Colonic mucosa (tissue), 4 donors: Measurements from ENCODE around the gene GIGYF2. TPM values are rescaled to one million over a fixed set of nuclear protein-coding genes. Genes with fewer than 3 reads are reported as not detected.
A peak's percentile ranks its signal among the peaks of the same experiment; 100 is the strongest.

Source experiments
- DNase-seq: peaks from one replicate; pipeline ENCODE4 v3.0.0-alpha.2; 2020
- H3K27ac ChIP-seq: fragments of 200-600 bp; one replicate; pipeline ENCODE4 v1.8.0; 2021
- H3K27me3 ChIP-seq: fragments of 200-600 bp; one replicate; pipeline ENCODE4 v1.8.0; 2021
- H3K36me3 ChIP-seq: fragments of 200-600 bp; one replicate; pipeline ENCODE4 v1.8.0; 2021
- H3K4me1 ChIP-seq: fragments of 200-600 bp; one replicate; pipeline ENCODE4 v1.8.0; 2021; ENCODE audit warnings: mild to moderate bottlenecking
- H3K4me3 ChIP-seq: fragments of 200-600 bp; one replicate; pipeline ENCODE4 v1.8.0; 2021
- H3K9ac ChIP-seq, 2 donors: one replicate each; pipeline ENCODE4 v1.7.0; 2013; ENCODE audit warnings: control low read depth in 2 of 2, low read depth in 2 of 2, low read length in 2 of 2
- H3K9me3 ChIP-seq: fragments of 200-600 bp; one replicate; pipeline ENCODE4 v1.8.0; 2021
- CTCF ChIP-seq: fragments of 200-600 bp; IDR thresholded peaks from one replicate; pipeline ENCODE4 v1.8.0; 2022; ENCODE audit warnings: antibody characterized with exemption, mild to moderate bottlenecking
- intact Hi-C: fragments of 100-400 bp; cut with DNase I; formaldehyde crosslinking; loops from one replicate; pipeline ENCODE4 v1.14.1; 2022
- total RNA-seq, 2 donors: library from RNA; stranded (reverse); fragmentation: NEBNext Ultra II Directional in 1 of 2; extraction: Animal tissue kit (Norgen Biotek cat#: 25700) in 1 of 2; gene quantifications; one replicate each; pipeline ENCODE4 v1.2.1, GENCODE V29; 2021
- donor health status: healthy.
- donor health status: DM: no; HTN: no; CAD: no.
- donor health status: DM: no; HTN: no; CAD: no.

GIGYF2 gene, protein sequence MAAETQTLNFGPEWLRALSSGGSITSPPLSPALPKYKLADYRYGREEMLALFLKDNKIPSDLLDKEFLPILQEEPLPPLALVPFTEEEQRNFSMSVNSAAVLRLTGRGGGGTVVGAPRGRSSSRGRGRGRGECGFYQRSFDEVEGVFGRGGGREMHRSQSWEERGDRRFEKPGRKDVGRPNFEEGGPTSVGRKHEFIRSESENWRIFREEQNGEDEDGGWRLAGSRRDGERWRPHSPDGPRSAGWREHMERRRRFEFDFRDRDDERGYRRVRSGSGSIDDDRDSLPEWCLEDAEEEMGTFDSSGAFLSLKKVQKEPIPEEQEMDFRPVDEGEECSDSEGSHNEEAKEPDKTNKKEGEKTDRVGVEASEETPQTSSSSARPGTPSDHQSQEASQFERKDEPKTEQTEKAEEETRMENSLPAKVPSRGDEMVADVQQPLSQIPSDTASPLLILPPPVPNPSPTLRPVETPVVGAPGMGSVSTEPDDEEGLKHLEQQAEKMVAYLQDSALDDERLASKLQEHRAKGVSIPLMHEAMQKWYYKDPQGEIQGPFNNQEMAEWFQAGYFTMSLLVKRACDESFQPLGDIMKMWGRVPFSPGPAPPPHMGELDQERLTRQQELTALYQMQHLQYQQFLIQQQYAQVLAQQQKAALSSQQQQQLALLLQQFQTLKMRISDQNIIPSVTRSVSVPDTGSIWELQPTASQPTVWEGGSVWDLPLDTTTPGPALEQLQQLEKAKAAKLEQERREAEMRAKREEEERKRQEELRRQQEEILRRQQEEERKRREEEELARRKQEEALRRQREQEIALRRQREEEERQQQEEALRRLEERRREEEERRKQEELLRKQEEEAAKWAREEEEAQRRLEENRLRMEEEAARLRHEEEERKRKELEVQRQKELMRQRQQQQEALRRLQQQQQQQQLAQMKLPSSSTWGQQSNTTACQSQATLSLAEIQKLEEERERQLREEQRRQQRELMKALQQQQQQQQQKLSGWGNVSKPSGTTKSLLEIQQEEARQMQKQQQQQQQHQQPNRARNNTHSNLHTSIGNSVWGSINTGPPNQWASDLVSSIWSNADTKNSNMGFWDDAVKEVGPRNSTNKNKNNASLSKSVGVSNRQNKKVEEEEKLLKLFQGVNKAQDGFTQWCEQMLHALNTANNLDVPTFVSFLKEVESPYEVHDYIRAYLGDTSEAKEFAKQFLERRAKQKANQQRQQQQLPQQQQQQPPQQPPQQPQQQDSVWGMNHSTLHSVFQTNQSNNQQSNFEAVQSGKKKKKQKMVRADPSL (N-terminal part only)
- total RNA-seq: 10 to 100 TPM; 48.8 to 49.3 TPM

DNA sequence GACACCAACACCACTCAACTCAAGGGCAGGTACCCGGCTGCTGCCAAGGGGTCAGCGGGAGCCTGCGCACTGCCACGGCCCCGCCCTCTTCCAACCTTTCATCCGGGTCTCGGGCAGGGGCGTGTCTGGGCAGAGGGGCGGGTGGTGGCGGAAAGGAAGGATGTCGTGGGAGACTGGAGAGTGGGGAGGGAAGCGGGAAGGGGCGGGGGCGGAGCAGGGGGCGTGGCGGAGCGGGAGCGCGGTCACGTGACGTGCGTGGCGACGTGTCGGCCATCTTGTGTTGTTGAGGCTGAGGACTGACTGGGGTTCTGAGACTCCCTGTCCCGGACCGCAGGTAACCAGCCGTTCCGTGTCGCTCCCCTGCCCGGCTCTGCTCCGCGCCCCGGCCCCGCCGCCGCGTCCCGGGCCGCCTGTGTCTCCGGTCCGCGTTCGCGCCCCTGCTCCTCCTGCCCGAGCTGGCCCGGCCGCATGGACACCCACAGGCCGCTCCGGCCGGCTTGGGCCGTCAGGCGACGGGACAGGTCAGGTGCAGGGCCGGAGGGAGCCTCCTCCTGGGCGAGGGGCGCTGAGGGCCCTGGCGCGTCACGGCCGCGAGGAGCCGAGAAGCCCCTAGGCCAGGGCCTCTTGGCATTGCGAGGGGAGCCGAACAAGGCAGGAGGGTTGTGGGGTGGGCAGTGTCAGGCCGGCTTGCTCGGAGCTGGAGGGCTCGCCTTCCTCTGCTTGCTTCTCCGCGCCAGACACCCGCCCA lies at the start of gene GIGYF2:
GIGYF2 (plus strand) TSS at position 273 of the 748 bp plus-strand sequence. CDS start 37,867 bp downstream, outside the sequence.
- no peak for TF ChIP-seq CTCF
- no peaks in the 10 kb centered on the region for H3K4me1 ChIP-seq
- DNase-seq: peak; percentile 97
- H3K4me3 ChIP-seq: peak within 1 kb of the TSS; percentile 99
- no peaks in the 10 kb centered on the region for H3K27me3 ChIP-seq
- H3K36me3 ChIP-seq: no peaks in the 10 kb centered on the region
- H3K9ac ChIP-seq: peak within 1 kb of the TSS; percentile 91 to 98
- intact Hi-C loops: no loop called here
- peak within 1 kb of the TSS; percentile 94 for H3K27ac ChIP-seq
- H3K9me3 ChIP-seq: no peaks in the 10 kb centered on the region

DNA sequence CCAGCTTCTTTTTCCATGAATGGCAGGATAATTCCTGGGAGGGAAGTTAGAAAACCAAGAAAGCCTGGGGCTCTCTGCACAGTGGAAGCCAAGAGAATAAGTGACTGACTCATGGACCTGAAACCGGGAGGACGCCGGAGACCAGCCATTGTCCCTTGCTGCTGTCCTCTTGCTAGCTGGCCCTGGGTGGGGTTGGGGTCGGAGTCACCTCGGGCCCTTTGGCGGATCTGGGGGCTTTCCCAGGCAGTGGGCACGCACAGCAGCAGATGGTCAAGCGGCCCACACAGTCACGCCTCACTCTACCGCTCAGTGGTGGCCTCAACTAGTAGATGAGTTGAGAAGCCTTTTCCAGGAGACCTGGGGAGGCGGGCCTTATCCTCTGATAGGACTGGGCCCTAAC lies 48.1 kb upstream of the GIGYF2 start:
- no peaks in the 10 kb centered on the region for H3K9me3 ChIP-seq
- H3K4me1 ChIP-seq: no peaks in the 10 kb centered on the region
- H3K27ac ChIP-seq: no peak overlapping the region
- TF ChIP-seq CTCF: no peak
- H3K27me3 ChIP-seq: no peaks in the 10 kb centered on the region
- no peaks in the 10 kb centered on the region for H3K36me3 ChIP-seq
- H3K4me3 ChIP-seq: no peak overlapping the region
- intact Hi-C loops: no loop called here
- H3K9ac ChIP-seq: no peak overlapping the region
- no peak for DNase-seq

DNA sequence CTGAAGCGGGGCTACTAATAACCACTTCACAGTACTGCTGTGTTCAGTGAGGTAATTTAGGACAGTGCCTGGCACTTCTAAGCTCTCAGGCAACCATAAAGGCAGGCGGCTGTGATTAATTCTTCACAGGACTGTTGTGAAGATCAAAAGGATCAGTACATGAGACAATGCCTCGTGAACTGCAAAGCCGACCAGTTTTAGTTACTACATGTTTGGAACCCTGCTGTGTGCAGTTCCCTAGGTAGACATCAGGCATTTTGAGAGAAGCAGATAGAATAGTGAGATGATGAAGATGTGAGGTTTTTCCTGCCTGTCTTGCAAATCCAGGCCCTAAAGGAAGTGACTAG lies 44.7 kb upstream of the GIGYF2 start:
- TF ChIP-seq CTCF: no peak
- Histone ChIP-seq H3K4me3 (no peak overlapping the region), H3K9ac (no peak overlapping the region), H3K4me1 (no peaks in the 10 kb centered on the region), H3K9me3 (no peaks in the 10 kb centered on the region), H3K27ac (no peak overlapping the region), H3K27me3 (no peaks in the 10 kb centered on the region), H3K36me3 (no peaks in the 10 kb centered on the region)
- no peak for DNase-seq
- intact Hi-C loops: no loop called here

GRCh38 chr2:232653441-232653840 lies 43.7 kb upstream of the GIGYF2 start:
- H3K27ac ChIP-seq: no peak overlapping the region
- no peaks in the 10 kb centered on the region for H3K4me1 ChIP-seq
- TF ChIP-seq CTCF: no peak
- no peaks in the 10 kb centered on the region for H3K27me3 ChIP-seq
- intact Hi-C loops: no loop called here
- no peaks in the 10 kb centered on the region for H3K9me3 ChIP-seq
- no peak for DNase-seq
- H3K9ac ChIP-seq: no peak overlapping the region
- H3K4me3 ChIP-seq: no peak overlapping the region
- no peaks in the 10 kb centered on the region for H3K36me3 ChIP-seq
